Prostate gland (tissue), 2 donors: ENCODE data around the gene RALA.

Experiments used
- CTCF ChIP-seq, 4 experiments: fragments of 200-600 bp in 2 of 4; fragments of 450-650 bp in 2 of 4; sonication (generic) in 2 of 4; IDR thresholded peaks; 1 replicate in 3 of 4; 2 replicates in 1 of 4; pipeline ENCODE4 v1.5.1; 2016 to 2019; ENCODE audit warnings: antibody characterized with exemption in 4 of 4, mild to moderate bottlenecking in 2 of 4, moderate library complexity in 2 of 4
- POLR2A ChIP-seq: fragments of 450-650 bp; IDR thresholded peaks from one replicate; pipeline ENCODE4 v1.6.1; 2016; ENCODE audit warnings: antibody characterized with exemption, mild to moderate bottlenecking
- POLR2AphosphoS5 ChIP-seq: sonication (generic); formaldehyde crosslinking; IDR thresholded peaks from one replicate; pipeline ENCODE4 v1.6.1; 2017; ENCODE audit warnings: antibody characterized with exemption

GRCh38 chr7:39733881-39734632, 110.7 kb downstream of the RALA start:
- TF ChIP-seq CTCF (IDR thresholded peaks at IDR 0.05) (no peak), POLR2AphosphoS5 (no peak), POLR2A (no peak)
